Measurements from ENCODE around the gene TAF11.

GRCh38 chr6:34888514-34888856 is 643 bp upstream of the TAF11 start:
- TF ChIP-seq EP300 (IDR thresholded peaks at IDR 0.05; ENCODE audit: borderline replicate concordance) = no peak
- TF ChIP-seq FOXM1 (IDR thresholded peaks at IDR 0.05; ENCODE audit: borderline replicate concordance, low read depth) = no peak
- no peak for TF ChIP-seq REST (IDR thresholded peaks at IDR 0.05; ENCODE audit: low read depth)
- no peak for TF ChIP-seq NFIC (IDR thresholded peaks at IDR 0.05)
- no peak for TF ChIP-seq RAD21 (IDR thresholded peaks at IDR 0.05; ENCODE audit: low read depth)
- TF ChIP-seq MAX (IDR thresholded peaks at IDR 0.05) = no peak
- no peak for TF ChIP-seq USF1 (IDR thresholded peaks at IDR 0.05)

Measured in Ishikawa (cell line).